KG1 (cell line): ENCODE results near the gene PTPRD.
A peak's percentile ranks its signal among the peaks of the same experiment; 100 is the strongest.
"Not testable (repeated sequence)": the region's sequence is repeated elsewhere in the genome, so short reads cannot be mapped to it uniquely, and the experiment has no call there.

Source experiments
- DNase-seq: peaks from one replicate; lab custom pipeline; 2025; lab: John Stamatoyannopoulos, UW

PTPRD gene

DNA sequence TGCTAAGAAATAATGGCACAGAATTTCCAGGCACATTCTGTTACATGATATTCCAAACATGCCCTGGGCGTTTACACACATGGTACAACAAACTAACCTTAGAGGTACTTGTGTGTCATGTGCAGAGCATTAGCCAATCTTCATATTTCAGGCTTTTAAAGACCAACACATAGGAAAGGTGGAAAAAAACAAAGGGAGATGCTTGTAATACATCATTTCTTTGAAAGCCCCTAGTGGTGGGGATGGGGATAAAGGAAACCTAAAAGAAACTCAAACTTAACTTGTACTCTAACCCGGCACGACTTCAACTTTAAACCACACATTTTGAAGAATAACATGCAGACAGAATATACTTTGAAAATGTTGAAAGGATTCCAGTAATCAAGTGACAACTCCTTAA, 133.6 kb downstream of the PTPRD start:
- no peak for DNase-seq

DNA sequence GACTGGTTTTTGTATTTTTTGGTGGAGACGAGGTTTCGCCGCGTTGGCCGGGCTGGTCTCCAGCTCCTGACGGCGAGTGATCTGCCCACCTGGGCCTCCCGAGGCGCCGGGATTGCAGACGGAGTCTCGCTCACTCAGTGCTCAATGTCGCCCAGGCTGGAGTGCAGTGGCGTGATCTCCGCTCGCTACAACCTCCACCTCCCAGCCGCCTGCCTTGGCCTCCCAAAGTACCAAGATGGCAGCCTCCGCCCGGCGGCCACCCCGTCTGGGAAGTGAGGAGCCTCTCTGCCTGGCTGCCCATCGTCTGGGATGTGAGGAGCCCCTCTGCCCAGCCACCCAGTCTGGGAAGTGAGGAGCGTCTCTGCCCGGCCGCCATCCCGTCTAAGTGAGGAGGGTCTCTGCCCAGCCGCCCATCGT, 163.6 kb downstream of the PTPRD start:
- not testable (repeated sequence) for DNase-seq

DNA sequence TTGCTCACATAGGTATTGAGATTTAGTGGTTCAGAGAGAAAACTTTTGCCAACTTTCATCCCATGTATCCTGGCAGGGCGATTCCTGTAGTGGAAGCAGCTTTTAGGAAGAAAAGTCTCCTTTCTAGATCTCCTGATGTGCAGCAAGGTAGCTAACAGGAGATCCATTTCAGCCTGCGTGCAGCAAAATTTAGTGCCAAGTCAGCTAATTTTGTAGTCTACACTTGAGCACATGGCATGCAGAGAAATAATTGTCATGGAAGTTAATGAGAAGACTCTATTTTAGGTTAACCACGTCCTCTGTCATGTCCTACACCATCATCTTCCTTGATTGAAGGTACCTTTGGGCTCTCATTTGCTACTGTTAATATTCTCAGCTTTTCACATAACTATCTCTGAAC, 165.8 kb downstream of the PTPRD start:
- no peak for DNase-seq

DNA sequence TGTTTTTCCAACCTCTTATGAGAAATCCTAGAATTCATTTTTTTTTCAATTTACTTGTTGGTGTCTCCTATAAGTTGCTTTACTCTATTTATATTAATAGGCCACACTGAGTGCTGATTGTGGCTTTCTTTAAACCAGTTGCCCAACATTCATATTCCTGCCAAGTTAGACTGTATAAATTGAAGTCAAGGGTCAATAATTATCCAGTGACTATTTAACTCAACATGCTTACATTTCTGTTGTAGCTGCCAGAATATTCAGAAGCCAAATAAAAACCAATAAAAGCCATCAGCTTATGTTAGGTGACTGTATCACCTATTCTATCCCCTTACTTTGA, 169.0 kb downstream of the PTPRD start:
- DNase-seq, result no peak

DNA sequence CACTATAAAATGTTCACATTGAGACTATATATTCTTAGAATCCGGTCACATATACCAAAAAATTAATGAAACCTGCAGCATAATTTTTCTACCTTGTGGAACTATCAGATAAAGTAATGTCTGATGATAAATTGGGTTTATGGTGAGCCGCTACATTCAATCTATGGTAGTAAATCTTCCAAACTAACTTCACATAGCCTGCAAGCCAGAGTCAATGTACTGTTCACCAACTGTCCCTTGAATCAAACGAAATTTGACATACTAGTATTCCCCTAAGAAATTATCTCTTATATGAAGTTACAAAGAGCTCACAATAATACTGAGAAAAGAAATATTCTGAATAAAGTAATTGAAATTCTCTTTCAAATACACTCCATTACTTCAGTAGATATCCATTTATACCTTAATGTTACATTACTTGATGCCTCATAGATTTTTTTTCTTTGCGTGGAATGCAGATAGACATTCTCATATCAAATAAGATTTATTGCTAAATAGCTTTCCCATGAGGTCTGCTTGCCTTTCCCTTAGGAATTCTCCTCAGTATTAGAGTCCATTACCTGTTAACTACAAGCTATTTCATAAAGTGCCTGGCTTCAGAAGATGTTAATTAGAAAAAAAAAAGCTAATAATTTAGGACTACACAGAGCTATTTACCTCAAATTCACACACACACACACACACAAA, 169.5 kb downstream of the PTPRD start:
- no peak for DNase-seq

DNA sequence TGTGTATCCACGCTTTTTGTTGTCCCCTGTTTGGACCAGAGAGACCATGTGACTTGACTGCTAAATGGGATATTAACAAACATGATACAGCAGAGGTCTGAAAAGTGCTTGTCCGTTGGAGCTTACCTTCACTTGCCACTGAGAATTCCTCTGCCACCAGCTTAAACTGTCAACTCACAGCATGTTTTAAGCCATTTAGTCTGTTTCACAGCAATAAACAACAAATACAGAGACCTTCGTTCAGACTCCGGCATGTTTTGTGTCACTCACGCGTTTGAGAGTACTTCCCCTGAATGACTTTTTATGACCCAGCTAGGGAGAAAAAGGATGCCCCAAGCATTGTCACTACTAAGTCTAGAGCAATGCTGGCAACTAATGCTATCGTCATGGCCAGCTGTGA, 173.8 kb downstream of the PTPRD start:
- no peak for DNase-seq

DNA sequence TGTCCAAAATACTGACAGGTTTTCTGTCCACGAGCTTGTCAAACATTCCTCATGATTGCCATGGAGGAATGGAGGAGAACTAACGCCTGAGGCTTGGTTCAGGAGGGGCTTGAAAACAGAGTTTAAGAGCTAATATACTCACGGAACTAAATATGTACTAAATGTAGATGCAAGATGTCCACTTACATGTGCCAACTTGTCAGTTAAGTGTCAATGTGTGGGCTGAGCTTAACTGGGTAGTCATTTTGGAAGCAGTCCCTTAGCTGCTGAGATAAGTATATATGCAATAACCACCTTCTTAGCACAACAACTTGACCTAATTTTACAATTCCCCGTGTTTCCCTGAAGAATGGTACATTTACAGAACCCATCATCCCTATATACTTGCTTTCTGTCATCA, 176.0 kb downstream of the PTPRD start:
- no peak for DNase-seq

DNA sequence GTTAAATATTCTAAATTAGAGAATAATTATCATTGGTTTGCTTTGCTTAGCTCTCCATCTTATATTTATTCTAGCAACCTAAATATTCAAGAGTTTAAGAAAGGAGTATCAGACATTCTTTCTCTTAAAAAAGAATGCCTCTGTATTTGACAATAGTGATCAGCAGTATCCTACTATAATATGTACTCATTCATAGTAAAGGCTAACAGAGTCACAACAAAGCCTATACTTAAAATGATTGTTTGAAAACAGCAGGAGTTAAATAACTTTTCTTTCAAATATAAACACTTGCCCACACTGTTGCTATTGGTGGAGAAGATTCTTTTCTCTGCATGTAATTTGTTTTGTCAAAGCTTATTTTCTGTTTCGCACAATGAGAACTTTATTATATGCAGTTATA, 178.4 kb downstream of the PTPRD start:
- no peak for DNase-seq

DNA sequence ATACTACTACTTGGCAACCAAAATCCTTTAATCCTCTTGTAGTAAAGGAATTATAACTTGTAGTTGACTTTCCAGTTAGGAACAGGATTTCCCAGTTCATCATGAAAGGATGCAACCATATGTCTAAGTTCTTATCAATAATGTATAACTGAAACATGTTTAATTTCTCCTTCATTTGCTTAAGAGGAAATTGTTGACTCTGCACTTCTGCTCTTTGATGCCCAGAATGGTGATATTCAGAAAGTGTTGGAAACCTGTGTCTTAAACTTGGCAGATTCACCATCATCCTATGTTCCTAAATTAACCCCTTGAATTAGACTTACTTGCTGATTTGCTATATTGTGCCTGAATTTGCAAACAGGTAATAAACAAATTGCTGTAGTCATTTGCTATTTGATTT, 201.5 kb downstream of the PTPRD start:
- no peak for DNase-seq

DNA sequence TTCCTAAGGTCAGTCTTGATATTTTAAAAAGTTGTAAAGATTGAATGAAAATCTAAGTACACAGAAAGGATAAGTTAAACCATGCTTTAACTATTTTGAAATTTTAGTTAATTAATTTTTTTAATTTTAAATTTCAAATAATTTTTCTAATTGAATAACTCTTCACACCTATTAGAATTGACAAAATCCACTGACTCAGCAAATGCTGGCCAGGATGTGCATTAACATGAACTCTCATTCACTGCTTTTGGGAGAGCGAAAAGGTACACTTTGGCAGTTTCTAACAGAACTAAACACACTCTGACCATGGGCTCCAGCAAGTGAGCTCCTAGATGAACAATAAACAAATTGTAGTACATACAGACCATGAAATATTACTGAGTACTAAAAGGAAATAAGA, 209.5 kb downstream of the PTPRD start:
- DNase-seq, result no peak

DNA sequence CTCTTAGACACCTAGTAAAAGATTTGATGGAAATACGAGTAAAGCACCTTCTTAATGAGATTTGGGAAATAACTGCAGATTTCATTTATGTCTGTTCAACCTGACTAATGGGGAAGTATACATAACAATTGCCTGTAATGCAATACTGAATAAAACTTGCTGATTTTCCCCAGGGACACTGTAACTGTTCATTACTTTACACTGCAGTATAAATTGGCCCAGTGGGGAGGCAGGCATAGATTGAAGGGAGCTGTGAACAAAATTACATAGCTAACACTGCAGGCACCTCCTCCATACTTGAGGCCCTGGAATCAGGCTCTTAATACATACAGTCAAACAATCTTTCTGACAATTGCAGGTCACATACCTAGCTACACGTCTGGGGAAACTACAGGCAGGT, 216.2 kb downstream of the PTPRD start:
- DNase-seq, result no peak

DNA sequence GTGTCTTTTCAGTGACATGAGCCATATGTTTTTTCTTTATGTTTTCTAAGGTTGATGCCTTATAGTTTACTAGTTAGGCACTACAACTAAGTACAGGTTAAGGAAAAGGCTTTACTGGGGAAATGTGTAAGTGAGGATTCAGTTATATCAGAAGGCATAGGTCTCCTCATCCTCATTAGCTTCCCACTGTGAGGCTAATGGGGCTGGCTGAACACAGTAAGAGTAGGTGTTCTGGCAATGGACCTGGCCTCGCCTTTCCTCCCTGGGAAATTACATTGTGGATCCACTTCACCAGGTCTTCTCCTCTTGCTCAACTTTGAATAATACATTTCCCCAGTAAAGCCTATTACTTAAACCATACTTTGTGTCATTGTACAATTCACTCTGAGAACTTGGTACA, 225.5 kb downstream of the PTPRD start:
- no peak for DNase-seq

DNA sequence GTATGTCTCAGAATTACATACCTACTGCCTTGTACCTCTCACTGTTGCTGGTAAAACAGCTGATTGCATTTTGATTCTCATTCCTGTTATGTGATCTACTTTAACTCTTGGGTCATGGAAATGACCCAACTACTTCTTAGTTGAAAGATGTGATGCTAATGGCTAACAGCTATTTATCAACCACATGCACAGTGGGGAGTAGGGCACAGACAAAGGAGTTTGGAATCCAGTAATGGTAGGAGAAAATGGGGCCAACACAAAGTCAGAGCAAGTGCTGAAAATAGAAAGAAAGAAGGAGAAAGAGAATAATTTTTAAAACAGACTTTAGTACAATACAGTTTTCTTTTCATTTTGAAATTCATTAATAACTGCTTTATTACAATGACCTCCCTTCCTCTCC, 241.0 kb downstream of the PTPRD start:
- no peak for DNase-seq

DNA sequence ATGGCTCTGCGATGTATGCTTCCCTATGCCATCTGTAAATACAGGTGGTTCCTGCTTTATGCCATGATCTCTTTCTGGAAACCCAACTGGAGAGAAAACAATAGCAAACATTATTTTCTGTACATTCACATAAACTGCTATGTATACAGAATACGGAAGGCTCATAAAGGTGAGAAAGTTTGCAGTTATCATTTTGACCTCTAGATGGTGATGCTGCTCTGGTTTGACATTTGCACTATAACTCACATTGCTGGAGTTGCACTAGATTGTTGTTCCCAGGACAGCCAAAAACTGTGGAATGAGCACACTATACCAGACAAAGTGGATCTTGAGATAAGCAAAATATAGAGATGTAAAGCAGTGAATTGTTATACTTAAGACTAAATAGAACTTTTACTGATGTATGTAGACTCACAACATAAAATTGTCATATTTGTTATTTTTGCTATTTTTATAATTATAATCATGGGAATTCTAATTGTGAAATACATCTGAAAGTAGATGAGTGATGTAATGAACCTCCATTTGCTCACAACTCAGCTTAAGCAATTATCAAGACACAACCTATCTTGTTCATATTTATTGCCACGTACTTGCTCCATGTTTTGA, 246.5 kb downstream of the PTPRD start:
- peak; percentile 55 for DNase-seq

DNA sequence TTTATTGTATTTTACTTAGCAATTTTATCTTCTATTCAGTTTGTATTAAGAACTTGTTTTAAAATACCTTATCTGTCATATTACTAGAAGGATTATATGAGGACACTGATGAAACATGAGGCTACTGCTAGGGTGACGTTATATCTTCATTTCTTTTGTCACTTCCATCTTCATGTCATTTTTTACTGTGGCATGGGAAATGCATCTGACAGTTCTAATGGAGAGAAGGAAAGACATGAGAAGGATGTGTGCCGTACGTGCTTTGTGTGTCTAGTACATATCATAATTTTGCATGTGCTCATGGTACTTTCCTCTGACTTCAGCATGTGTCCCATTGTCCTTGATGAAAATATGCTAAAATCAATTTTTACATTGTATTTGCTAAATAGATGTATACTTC, 258.2 kb downstream of the PTPRD start:
- no peak for DNase-seq

DNA sequence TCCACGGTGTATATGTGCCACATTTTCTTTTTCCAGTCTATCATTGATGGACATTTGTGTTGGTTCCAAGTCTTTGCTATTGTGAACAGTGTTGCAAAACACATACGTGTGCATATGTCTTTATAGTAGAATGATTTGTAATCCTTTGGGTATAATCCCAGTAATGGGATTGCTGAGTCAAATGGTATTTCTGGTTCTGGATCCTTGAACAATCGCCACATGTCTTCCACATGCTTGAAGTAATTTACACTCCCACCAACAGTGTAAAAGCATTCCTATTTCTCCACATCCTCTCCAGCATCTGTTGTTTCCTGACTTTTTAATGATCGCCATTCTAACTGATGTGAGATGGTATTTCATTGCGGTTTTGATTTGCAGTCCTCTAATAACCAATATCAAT, 267.2 kb downstream of the PTPRD start:
- not testable (repeated sequence) for DNase-seq

DNA sequence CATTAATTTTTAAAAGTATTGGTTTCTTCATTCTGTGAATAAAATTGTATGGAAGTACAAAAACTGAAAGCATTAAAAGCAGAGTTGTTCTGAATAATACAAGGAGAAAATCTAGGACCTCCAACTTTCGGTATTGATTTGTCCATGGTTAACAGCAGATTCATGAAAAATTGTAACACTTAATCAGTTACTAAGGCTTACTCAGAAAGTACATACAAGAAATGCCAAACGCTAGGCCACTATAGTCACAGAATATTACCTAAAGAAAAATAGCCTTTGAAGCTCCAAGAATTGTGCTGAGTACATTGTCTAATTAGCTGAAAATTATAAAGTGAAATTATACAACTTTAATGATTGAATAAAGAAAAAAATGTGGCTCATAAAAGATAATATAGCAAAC, 271.7 kb downstream of the PTPRD start:
- DNase-seq, result no peak

DNA sequence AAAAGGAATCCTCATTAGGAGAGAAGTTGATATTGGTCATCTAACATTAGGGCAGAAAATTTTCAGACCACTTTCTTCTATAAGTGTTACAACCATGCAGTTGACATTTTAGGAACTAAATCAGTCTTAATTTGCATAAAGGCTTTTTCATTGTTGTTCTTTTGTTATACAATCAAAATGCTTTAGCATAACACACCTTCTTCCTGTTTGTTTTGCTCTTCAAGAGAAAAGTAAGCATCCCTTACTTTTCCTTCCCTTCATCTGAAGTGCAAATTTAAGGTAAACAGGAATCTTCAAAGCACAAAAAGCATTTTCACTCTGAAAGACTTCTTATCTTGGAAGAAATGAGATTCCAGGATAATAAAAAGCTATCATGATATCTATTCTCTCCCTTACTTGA, 273.6 kb downstream of the PTPRD start:
- no peak for DNase-seq

DNA sequence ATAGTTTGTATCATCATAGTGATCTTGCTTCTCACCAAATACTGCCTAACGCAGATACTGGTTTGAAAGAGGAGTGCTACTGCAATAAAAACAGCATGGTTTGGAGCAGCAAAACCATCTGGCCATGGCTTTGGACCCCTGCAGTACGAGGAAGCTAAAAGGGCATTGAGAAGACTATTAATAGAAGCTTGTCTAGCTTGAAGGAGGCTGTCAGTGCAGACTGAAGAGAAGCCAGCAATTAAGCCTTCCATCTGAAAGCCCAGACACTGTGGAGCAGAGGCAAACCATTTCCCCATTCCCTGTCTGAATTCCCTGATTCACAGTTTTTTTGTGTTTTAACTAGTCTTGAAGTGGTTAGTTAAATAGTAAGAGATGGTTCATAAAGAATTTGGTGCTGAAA, 281.6 kb downstream of the PTPRD start:
- no peak for DNase-seq

DNA sequence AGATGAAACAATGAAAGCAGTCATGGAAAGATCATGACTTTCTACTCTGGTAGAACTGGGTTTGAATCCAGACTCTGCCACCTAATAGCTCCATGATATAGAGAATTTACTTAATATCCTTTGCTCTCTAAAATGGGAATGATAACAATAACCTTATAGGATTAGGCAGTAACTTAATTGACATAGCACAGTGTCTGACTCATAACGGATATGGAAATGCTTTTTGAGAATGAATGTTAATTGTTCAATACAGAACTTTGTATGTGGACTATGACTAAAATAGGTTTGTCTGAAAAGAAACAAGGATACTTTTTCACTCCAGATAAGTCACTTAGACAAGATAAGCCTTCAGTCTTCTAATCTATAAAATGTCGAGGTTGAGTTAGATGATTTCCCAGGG, 330.7 kb downstream of the PTPRD start:
- no peak for DNase-seq

DNA sequence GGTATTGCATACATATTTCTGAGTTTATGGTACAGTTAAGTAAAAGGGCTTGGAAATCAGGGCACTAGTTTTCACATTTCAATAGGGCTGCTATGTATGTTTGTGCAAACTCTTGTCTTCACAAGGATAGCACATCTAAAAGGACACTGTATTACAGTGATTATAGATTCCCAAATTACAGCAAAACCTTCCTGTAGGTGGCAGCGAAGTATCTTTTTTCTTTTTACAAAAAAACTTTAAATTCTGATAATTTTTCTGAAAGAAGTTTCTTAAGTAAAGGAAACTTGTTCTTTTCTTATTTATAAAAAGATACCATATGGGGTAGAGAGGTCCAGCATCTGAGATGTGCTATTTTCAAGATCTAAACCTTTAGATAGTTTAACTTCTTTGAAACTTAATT, 337.8 kb downstream of the PTPRD start:
- DNase-seq, result peak; percentile 7

DNA sequence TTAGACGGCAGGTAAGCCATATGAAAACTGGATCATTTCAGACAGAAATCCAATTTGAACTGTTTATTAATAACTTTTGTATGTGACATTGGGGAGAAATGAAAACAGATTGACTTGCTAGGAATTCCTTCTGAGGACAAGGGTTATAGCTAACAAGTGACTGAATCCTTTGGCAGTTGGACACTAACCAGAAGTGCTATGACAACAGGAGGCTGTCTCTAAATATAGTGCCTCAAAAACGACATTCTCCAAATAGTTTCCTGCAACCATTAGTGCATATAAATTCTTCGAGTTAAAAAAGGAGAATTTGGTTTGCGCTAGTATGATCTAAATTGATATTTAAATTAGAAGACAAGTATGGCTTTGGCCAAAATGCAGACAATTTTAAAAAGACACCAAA, 338.6 kb downstream of the PTPRD start:
- no peak for DNase-seq

DNA sequence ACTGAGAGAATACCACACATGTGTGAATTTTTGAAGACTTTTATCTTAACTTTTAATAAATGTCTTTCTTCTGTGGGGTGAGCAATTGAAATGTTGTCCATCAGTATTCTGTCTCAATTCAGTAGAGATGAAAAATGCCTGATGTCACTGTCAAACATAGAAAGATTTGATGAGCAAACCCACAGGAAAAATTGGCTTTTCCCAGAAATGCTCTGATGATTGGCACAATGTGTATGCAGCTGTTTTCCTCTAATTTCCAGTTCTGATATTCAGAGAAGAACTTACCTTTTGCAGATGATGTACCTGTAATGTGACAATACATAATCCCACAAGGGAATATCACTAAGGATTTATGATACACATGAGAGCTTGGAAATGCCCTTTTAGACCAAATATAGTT, 340.0 kb downstream of the PTPRD start:
- DNase-seq, result no peak
